Activated CD8-positive, alpha-beta memory T cell treated with anti-CD3 and anti-CD28 coated beads, Interleukin-2, amount 10 ng/mL, durations not matched to agents 7 days and 5 days (primary cell): ENCODE data around the gene ADAMTS2. TPM values are rescaled to one million over a fixed set of nuclear protein-coding genes. Genes with fewer than 3 reads are reported as not detected.

Experiments
- ATAC-seq: fragments of 150-1000 bp; cut with Tn5 transposase; one replicate; pipeline ENCODE4 v1.10.0; 2021; ENCODE audit warnings: moderate library complexity
- CTCF ChIA-PET: fragments of 350-600 bp; sonication (Branson Sonifier 250); formaldehyde crosslinking; loops from one replicate; lab custom pipeline; 2021; ENCODE audit warnings: antibody characterized with exemption; lab: Charles Lee
- DNase-seq: peaks from one replicate; pipeline ENCODE4 v3.0.0-alpha.2; 2020
- H3K27ac Mint-ChIP-seq: one replicate; pipeline ENCODE4 v1.8.0; 2021; ENCODE audit warnings: mild to moderate bottlenecking, mixed read lengths
- H3K27me3 Mint-ChIP-seq: one replicate; pipeline ENCODE4 v1.8.0; 2021; ENCODE audit warnings: mixed read lengths
- H3K36me3 Mint-ChIP-seq: one replicate; pipeline ENCODE4 v1.8.0; 2021; ENCODE audit warnings: mild to moderate bottlenecking, mixed read lengths
- H3K4me1 Mint-ChIP-seq: one replicate; pipeline ENCODE4 v1.8.0; 2021; ENCODE audit warnings: mixed read lengths
- H3K4me3 Mint-ChIP-seq: one replicate; pipeline ENCODE4 v1.8.0; 2021; ENCODE audit warnings: mild to moderate bottlenecking, moderate library complexity, mixed read lengths
- H3K9me3 Mint-ChIP-seq: one replicate; pipeline ENCODE4 v1.8.0; 2022; ENCODE audit warnings: low read depth, mixed read lengths
- total RNA-seq, 2 experiments: library from RNA; stranded (reverse); gene quantifications; one replicate each; pipeline ENCODE4 v1.2.3, GENCODE V29; 2021

ADAMTS2 gene
- total RNA-seq, 2 experiments from 2014 or later, result not detected

DNA sequence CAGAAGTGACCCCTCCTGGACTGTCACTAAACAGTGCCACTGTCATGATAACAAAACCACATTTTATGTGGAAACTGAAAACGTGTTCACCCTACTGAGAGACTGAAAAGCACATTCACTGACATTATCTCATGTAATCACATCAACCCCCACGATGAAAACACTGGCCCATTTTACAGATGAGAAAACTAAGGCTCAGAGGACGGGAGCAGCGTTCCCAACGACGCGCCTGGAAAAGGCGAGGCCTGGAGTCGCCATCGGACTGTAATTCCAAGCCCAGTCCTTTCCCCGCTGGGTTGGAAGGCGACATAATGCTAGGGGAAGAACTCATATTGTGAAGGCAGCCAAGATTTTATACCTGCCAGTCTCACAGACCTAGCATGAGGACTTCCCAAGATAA, 140.0 kb downstream of the ADAMTS2 start:
- no peak for ATAC-seq
- Mint-ChIP-seq H3K9me3 (no peaks in the 10 kb centered on the region), H3K27ac (no peak overlapping the region)

GRCh38 chr5:179204572-179204971, 140.7 kb downstream of the ADAMTS2 start:
- Mint-ChIP-seq H3K27me3 (no peaks in the 10 kb centered on the region), H3K4me3 (no peak overlapping the region), H3K27ac (no peak overlapping the region), H3K36me3 (no peaks in the 10 kb centered on the region), H3K4me1 (no peaks in the 10 kb centered on the region), H3K9me3 (no peaks in the 10 kb centered on the region)
- CTCF ChIA-PET, result no interaction called here
- no peak for ATAC-seq
- DNase-seq, result no peak

More for the DNA sequence above, 140.0 kb downstream of the ADAMTS2 start:
- Mint-ChIP-seq H3K36me3 (no peaks in the 10 kb centered on the region), H3K4me3 (no peak overlapping the region), H3K4me1 (no peaks in the 10 kb centered on the region), H3K27me3 (no peaks in the 10 kb centered on the region)
- DNase-seq, result no peak
- CTCF ChIA-PET, result no interaction called here

DNA sequence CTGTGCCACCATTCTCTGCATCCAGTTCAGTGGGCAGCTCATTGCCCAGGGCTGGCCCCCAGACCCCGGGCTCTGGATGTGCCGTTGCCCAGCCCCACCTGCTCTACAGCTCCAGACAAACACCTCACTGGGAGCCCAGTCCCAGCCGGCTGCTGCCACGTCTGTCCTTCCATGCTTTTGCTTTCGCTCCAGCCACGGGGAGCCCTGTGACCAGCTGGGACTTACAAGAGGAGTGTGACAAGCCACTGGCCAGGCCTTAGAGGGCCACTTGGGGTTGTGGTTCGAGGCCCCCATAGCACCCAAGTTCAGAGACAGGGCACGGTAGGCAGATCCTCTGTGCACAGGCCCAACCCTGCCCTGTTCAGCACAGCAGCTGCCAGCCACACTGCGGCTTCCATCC, 142.0 kb downstream of the ADAMTS2 start:
- no peak for ATAC-seq
- Mint-ChIP-seq H3K36me3 (no peaks in the 10 kb centered on the region), H3K4me3 (no peak overlapping the region), H3K27me3 (no peaks in the 10 kb centered on the region), H3K27ac (no peak overlapping the region), H3K9me3 (no peaks in the 10 kb centered on the region), H3K4me1 (no peaks in the 10 kb centered on the region)
- CTCF ChIA-PET, result no interaction called here
- DNase-seq, result no peak

DNA sequence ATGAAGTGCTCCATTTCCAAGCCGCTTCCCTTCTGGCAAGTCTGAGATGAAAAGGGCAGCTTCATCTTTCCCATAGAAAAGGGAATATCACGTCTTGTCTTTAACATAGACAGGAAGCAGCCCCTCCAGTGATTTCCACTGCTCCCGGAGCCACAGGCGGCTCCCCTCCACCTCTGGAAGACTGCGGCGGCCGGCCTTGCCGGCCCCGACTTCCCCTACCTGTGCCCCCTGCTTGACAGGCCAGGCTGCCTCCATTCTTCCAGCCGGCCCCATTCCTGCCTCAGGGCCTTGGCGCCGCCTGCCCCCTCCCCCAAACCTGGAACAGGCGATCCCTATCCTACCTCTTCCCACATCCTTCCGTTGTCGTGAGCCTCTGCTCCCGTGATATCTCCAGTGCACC, 143.3 kb downstream of the ADAMTS2 start:
- H3K9me3 Mint-ChIP-seq, result no peaks in the 10 kb centered on the region
- H3K27me3 Mint-ChIP-seq, result no peaks in the 10 kb centered on the region
- H3K36me3 Mint-ChIP-seq, result no peaks in the 10 kb centered on the region
- H3K4me1 Mint-ChIP-seq, result no peaks in the 10 kb centered on the region
- no peak overlapping the region for H3K4me3 Mint-ChIP-seq
- ATAC-seq (no peak), DNase-seq (no peak)
- CTCF ChIA-PET, result no interaction called here
- no peak overlapping the region for H3K27ac Mint-ChIP-seq

DNA sequence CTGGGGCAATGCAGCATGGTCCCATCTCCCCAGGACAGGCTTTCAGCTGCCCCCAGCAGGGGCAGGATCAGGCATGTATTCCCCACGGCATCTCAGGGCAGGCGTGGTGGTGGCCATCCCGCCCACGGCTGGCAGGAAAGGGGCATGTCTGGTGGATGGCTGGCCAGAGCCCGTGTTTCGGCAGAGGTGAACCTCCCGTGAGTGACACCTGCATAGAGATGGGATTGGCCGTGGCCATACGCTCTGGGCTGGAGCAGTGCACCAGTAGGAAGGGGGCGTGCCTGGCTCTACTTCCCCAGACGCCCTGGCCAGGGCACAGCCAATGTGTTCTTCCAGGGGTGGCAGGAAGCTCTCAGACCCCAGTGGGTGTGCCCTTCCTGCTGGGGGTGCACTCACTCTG, 146.0 kb downstream of the ADAMTS2 start:
- Mint-ChIP-seq H3K9me3 (no peaks in the 10 kb centered on the region), H3K4me1 (no peaks in the 10 kb centered on the region), H3K36me3 (no peaks in the 10 kb centered on the region), H3K27me3 (no peaks in the 10 kb centered on the region), H3K4me3 (no peak overlapping the region), H3K27ac (no peak overlapping the region)
- CTCF ChIA-PET, result no interaction called here
- ATAC-seq (no peak), DNase-seq (no peak)

- no peak overlapping the region for H3K27ac Mint-ChIP-seq
These were observed 146.4 kb downstream of the ADAMTS2 start for GRCh38 chr5:179198825-179199224.

DNA sequence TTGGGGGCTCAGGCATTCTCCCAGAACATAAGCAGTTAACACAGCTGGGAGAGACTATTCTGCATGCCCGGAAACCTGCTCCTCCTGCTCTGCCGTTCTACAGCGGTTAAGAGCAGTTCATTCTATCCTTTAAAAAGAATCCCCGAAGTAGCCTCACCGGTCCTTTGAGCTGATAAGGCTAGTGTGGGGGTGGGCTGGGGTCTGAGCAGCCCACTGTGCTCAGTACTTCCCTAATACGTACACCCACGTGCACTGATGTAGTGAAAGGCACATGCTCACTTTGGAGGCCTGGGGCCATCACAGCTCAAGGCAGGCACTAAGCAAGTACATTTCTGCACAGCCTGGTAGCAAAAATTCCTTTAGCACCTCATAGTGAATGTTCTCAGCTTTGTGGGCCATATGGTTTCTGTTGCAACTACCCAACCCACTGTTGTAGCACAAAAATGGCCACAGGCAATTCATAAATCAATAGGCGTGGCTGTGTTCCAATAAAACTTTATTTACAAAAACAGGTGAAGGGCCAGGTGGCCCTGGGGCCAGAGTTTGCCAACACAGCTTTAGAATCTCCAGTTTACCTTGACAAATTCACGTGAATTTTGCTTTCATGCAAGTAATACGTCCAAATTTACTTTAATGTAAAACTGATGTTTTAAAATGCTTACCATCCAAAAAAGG, 148.7 kb downstream of the ADAMTS2 start:
- Mint-ChIP-seq H3K27me3 (no peaks in the 10 kb centered on the region), H3K27ac (no peak overlapping the region), H3K4me3 (no peak overlapping the region), H3K36me3 (no peaks in the 10 kb centered on the region), H3K9me3 (no peaks in the 10 kb centered on the region), H3K4me1 (no peaks in the 10 kb centered on the region)
- DNase-seq (no peak), ATAC-seq (no peak)
- CTCF ChIA-PET, result no interaction called here

More at GRCh38 chr5:179198825-179199224, 146.4 kb downstream of the ADAMTS2 start:
- DNase-seq, result no peak
- CTCF ChIA-PET, result no interaction called here
- Mint-ChIP-seq H3K36me3 (no peaks in the 10 kb centered on the region), H3K27me3 (no peaks in the 10 kb centered on the region), H3K4me1 (no peaks in the 10 kb centered on the region), H3K4me3 (no peak overlapping the region), H3K9me3 (no peaks in the 10 kb centered on the region)
- no peak for ATAC-seq

GRCh38 chr5:179195561-179196404, 149.5 kb downstream of the ADAMTS2 start:
- no peaks in the 10 kb centered on the region for H3K27me3 Mint-ChIP-seq
- H3K4me1 Mint-ChIP-seq, result no peaks in the 10 kb centered on the region
- H3K4me3 Mint-ChIP-seq, result no peak overlapping the region
- H3K36me3 Mint-ChIP-seq, result no peaks in the 10 kb centered on the region
- DNase-seq (no peak), ATAC-seq (no peak)
- CTCF ChIA-PET, result no interaction called here
- H3K9me3 Mint-ChIP-seq, result no peaks in the 10 kb centered on the region
- no peak overlapping the region for H3K27ac Mint-ChIP-seq

DNA sequence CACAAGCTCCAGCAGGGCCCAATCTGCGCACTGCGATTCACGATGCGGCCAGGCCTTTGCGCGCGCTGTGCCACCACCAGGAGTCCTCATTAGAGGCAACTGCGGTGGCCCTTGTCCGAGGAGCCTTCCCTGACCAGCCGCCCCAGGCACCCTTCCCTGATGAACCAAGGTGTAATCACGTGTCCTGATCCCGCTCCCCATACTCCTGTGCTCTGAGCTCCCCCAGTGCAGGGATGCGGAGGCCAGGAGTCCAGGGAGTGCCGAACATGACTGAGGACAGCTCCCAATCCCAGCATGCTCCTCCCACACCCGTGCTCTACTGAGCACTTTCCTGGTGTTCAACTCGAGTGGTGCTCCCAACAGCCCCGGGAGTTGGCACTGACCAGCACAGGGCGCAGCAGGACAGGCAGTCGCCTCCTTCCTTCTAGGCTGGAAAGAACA, 150.3 kb downstream of the ADAMTS2 start:
- Mint-ChIP-seq H3K36me3 (no peaks in the 10 kb centered on the region), H3K4me3 (no peak overlapping the region), H3K9me3 (no peaks in the 10 kb centered on the region), H3K27me3 (no peaks in the 10 kb centered on the region), H3K27ac (no peak overlapping the region), H3K4me1 (no peaks in the 10 kb centered on the region)
- DNase-seq (no peak), ATAC-seq (no peak)
- CTCF ChIA-PET, result no interaction called here

DNA sequence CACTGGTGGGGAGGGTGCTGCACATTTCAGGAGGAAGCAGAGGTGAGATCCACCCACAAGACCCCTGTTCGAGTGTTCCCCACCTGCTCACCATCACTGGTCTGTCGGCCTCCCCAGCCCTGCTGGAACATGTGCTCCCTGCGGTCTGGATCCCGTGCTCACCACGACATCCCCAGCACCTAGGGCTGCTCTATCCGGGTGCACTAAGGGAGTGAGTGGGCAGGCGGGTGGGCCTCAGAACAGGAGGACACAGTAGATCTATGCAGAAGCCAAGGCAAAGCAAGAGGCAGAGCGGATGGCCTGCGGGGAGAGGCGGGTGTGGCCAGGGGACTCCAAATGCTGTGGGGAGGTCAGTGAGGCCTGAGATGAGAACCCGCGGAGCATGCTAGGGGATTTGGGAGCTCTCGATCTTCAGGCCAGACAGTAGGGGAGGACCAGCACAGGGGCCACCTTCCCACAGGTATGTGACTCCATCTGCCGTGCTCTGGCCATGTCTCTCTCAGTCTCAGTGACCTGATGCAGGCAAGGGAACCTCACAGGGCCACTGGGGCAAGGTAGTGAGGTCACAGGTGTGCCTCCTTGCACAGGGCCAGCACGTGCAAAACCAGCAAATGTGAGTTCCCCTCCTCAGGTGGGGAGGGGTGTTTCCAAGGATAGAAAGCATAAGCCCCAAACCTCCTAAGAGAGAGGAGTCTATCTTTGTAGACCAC, 150.9 kb downstream of the ADAMTS2 start:
- CTCF ChIA-PET, result no interaction called here
- no peak overlapping the region for H3K27ac Mint-ChIP-seq
- H3K36me3 Mint-ChIP-seq, result no peaks in the 10 kb centered on the region
- DNase-seq, result no peak
- ATAC-seq, result no peak
- no peaks in the 10 kb centered on the region for H3K9me3 Mint-ChIP-seq
- H3K4me1 Mint-ChIP-seq, result no peaks in the 10 kb centered on the region
- H3K4me3 Mint-ChIP-seq, result no peak overlapping the region
- H3K27me3 Mint-ChIP-seq, result no peaks in the 10 kb centered on the region

- H3K4me1 Mint-ChIP-seq, result no peaks in the 10 kb centered on the region
- CTCF ChIA-PET, result no interaction called here
- no peaks in the 10 kb centered on the region for H3K27me3 Mint-ChIP-seq
- DNase-seq (no peak), ATAC-seq (no peak)
- H3K27ac Mint-ChIP-seq, result no peak overlapping the region
- no peaks in the 10 kb centered on the region for H3K36me3 Mint-ChIP-seq
- no peak overlapping the region for H3K4me3 Mint-ChIP-seq
- no peaks in the 10 kb centered on the region for H3K9me3 Mint-ChIP-seq
These were observed 151.5 kb downstream of the ADAMTS2 start for GRCh38 chr5:179193746-179194145.

GRCh38 chr5:179192891-179193470, 152.3 kb downstream of the ADAMTS2 start:
- ATAC-seq (no peak), DNase-seq (no peak)
- Mint-ChIP-seq H3K4me3 (no peak overlapping the region), H3K27me3 (no peaks in the 10 kb centered on the region), H3K9me3 (no peaks in the 10 kb centered on the region), H3K27ac (no peak overlapping the region), H3K36me3 (no peaks in the 10 kb centered on the region), H3K4me1 (no peaks in the 10 kb centered on the region)
- CTCF ChIA-PET, result no interaction called here

GRCh38 chr5:179192185-179192890, 152.9 kb downstream of the ADAMTS2 start:
- no peaks in the 10 kb centered on the region for H3K9me3 Mint-ChIP-seq
- no peak overlapping the region for H3K4me3 Mint-ChIP-seq
- CTCF ChIA-PET, result no interaction called here
- no peaks in the 10 kb centered on the region for H3K36me3 Mint-ChIP-seq
- no peak for DNase-seq
- no peak overlapping the region for H3K27ac Mint-ChIP-seq
- no peaks in the 10 kb centered on the region for H3K4me1 Mint-ChIP-seq
- no peak for ATAC-seq
- H3K27me3 Mint-ChIP-seq, result no peaks in the 10 kb centered on the region
